Measurements from ENCODE around the gene SPAG16. TPM values are rescaled to one million over a fixed set of nuclear protein-coding genes. Genes with fewer than 3 reads are reported as not detected.

The SPAG16 gene
- total RNA-seq, 1 experiment from 2014 or later, result 16.0 TPM

- TF ChIP-seq, protein P1, sequence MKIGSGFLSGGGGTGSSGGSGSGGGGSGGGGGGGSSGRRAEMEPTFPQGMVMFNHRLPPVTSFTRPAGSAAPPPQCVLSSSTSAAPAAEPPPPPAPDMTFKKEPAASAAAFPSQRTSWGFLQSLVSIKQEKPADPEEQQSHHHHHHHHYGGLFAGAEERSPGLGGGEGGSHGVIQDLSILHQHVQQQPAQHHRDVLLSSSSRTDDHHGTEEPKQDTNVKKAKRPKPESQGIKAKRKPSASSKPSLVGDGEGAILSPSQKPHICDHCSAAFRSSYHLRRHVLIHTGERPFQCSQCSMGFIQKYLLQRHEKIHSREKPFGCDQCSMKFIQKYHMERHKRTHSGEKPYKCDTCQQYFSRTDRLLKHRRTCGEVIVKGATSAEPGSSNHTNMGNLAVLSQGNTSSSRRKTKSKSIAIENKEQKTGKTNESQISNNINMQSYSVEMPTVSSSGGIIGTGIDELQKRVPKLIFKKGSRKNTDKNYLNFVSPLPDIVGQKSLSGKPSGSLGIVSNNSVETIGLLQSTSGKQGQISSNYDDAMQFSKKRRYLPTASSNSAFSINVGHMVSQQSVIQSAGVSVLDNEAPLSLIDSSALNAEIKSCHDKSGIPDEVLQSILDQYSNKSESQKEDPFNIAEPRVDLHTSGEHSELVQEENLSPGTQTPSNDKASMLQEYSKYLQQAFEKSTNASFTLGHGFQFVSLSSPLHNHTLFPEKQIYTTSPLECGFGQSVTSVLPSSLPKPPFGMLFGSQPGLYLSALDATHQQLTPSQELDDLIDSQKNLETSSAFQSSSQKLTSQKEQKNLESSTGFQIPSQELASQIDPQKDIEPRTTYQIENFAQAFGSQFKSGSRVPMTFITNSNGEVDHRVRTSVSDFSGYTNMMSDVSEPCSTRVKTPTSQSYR (CRISPR knock-in tag; IDR thresholded peaks at IDR 0.05), result no peak
- TF ChIP-seq ARID4B (CRISPR knock-in tag; IDR thresholded peaks at IDR 0.05; ENCODE audit: borderline replicate concordance), result no peak
- TF ChIP-seq, protein P2, sequence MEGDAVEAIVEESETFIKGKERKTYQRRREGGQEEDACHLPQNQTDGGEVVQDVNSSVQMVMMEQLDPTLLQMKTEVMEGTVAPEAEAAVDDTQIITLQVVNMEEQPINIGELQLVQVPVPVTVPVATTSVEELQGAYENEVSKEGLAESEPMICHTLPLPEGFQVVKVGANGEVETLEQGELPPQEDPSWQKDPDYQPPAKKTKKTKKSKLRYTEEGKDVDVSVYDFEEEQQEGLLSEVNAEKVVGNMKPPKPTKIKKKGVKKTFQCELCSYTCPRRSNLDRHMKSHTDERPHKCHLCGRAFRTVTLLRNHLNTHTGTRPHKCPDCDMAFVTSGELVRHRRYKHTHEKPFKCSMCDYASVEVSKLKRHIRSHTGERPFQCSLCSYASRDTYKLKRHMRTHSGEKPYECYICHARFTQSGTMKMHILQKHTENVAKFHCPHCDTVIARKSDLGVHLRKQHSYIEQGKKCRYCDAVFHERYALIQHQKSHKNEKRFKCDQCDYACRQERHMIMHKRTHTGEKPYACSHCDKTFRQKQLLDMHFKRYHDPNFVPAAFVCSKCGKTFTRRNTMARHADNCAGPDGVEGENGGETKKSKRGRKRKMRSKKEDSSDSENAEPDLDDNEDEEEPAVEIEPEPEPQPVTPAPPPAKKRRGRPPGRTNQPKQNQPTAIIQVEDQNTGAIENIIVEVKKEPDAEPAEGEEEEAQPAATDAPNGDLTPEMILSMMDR (IDR thresholded peaks at IDR 0.05), result no peak
- TF ChIP-seq TCF7 (CRISPR knock-in tag; IDR thresholded peaks at IDR 0.05; ENCODE audit: low read depth), result no peak
- no peak for TF ChIP-seq TEAD1 (CRISPR knock-in tag; IDR thresholded peaks at IDR 0.05)
Observed at GRCh38 chr2:214367171-214367570, 1082.9 kb downstream of the SPAG16 start (continued).

GRCh38 chr2:214376618-214377285, 1092.5 kb downstream of the SPAG16 start:
- H3K36me3 Mint-ChIP-seq, result no peaks in the 10 kb centered on the region
- ATAC-seq (no peak), DNase-seq (ENCODE audit: low spot score) (no peak)
- no peaks in the 10 kb centered on the region for H3K4me1 Mint-ChIP-seq
- no peaks in the 10 kb centered on the region for H3K9me3 Mint-ChIP-seq
- no peaks in the 10 kb centered on the region for H3K27me3 Mint-ChIP-seq (ENCODE audit: low read depth)
- H3K27ac Mint-ChIP-seq, result no peak overlapping the region
- ChIA-PET CTCF (no interaction called here), POLR2A (no interaction called here)
- no peak overlapping the region for H3K4me3 Mint-ChIP-seq
- TF ChIP-seq FOXJ3 (CRISPR knock-in tag; IDR thresholded peaks at IDR 0.05; ENCODE audit: borderline replicate concordance), result no peak
- TF ChIP-seq, protein P3, sequence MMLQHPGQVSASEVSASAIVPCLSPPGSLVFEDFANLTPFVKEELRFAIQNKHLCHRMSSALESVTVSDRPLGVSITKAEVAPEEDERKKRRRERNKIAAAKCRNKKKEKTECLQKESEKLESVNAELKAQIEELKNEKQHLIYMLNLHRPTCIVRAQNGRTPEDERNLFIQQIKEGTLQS (CRISPR knock-in tag; conservative IDR thresholded peaks at IDR 0.05), result no peak
- no peak for TF ChIP-seq ZNF232 (CRISPR knock-in tag; IDR thresholded peaks at IDR 0.05)
- TF ChIP-seq USF2 (CRISPR knock-in tag; IDR thresholded peaks at IDR 0.05), result no peak
- TF ChIP-seq, protein P4, sequence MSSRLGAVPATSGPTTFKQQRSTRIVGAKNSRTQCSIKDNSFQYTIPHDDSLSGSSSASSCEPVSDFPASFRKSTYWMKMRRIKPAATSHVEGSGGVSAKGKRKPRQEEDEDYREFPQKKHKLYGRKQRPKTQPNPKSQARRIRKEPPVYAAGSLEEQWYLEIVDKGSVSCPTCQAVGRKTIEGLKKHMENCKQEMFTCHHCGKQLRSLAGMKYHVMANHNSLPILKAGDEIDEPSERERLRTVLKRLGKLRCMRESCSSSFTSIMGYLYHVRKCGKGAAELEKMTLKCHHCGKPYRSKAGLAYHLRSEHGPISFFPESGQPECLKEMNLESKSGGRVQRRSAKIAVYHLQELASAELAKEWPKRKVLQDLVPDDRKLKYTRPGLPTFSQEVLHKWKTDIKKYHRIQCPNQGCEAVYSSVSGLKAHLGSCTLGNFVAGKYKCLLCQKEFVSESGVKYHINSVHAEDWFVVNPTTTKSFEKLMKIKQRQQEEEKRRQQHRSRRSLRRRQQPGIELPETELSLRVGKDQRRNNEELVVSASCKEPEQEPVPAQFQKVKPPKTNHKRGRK (CRISPR knock-in tag; IDR thresholded peaks at IDR 0.05; ENCODE audit: borderline replicate concordance), result no peak
- TF ChIP-seq RORB (CRISPR knock-in tag; IDR thresholded peaks at IDR 0.05), result no peak
- TF ChIP-seq JUN (CRISPR knock-in tag; IDR thresholded peaks at IDR 0.05), result no peak
- TF ChIP-seq TCF7 (CRISPR knock-in tag; IDR thresholded peaks at IDR 0.05; ENCODE audit: low read depth), result no peak
- TF ChIP-seq ZBTB21 (CRISPR knock-in tag; IDR thresholded peaks at IDR 0.05; ENCODE audit: borderline replicate concordance), result no peak
- no peak for TF ChIP-seq ZSCAN18 (CRISPR knock-in tag; IDR thresholded peaks at IDR 0.05)
- TF ChIP-seq SMAD3 (CRISPR knock-in tag; IDR thresholded peaks at IDR 0.05; ENCODE audit: borderline replicate concordance), result no peak
- TF ChIP-seq PRDM15 (CRISPR knock-in tag; IDR thresholded peaks at IDR 0.05), result no peak
